Ovary (tissue), 9 donors: ENCODE measurements around the gene SEMA5B. TPM values are rescaled to one million over a fixed set of nuclear protein-coding genes. Genes with fewer than 3 reads are reported as not detected.

ENCODE experiments used
- DNase-seq, 5 donors: peaks; one replicate each; pipeline ENCODE4 v3.0.0-alpha.2; 2019 to 2020
- H3K27ac ChIP-seq, 2 donors: fragments of 200-600 bp; one replicate each; pipeline versions ENCODE4 v1.5.1 to v1.8.0; 2019 to 2022
- H3K27me3 ChIP-seq: fragments of 200-600 bp; one replicate; pipeline ENCODE4 v1.8.0; 2022
- H3K36me3 ChIP-seq: fragments of 200-600 bp; sonication (generic); one replicate; pipeline ENCODE4 v1.5.1; 2019
- H3K4me1 ChIP-seq: one replicate; pipeline ENCODE4 v1.8.1; 2013; ENCODE audit warnings: mild to moderate bottlenecking, moderate library complexity; ENCODE audit not compliant: insufficient read depth
- H3K4me3 ChIP-seq: fragments of 200-600 bp; sonication (generic); one replicate; pipeline ENCODE4 v1.5.1; 2017
- H3K9me3 ChIP-seq, 2 donors: fragments of 200-600 bp in 1 of 2; sonication (generic) in 1 of 2; one replicate each; pipeline versions ENCODE4 v1.5.1 to v1.8.1; 2013 to 2019; ENCODE audit warnings: mild to moderate bottlenecking in 1 of 2, moderate library complexity in 1 of 2
- EP300 ChIP-seq: sonication (generic); formaldehyde crosslinking; IDR thresholded peaks from one replicate; pipeline ENCODE4 v1.6.1; 2017; ENCODE audit warnings: antibody characterized with exemption
- POLR2A ChIP-seq: fragments of 450-650 bp; IDR thresholded peaks from one replicate; pipeline ENCODE4 v1.6.1; 2017; ENCODE audit warnings: antibody characterized with exemption, mild to moderate bottlenecking, moderate library complexity
- WGBS, 3 donors: extraction: QIAGEN DNeasy Blood & Tissue Kit in 1 of 3; methylation state at CpG; one replicate each; pipeline versions ENCODE4 v1.1.5 to v1.1.7; 2013 to 2017; 5-methylcytosine and 5-hydroxymethylcytosine counted together
- intact Hi-C, 4 donors: fragments of 100-400 bp; cut with DNase I; formaldehyde crosslinking; loops; one replicate each; pipeline versions ENCODE4 v1.11.0 to v1.15.1; 2022 to 2023
- polyA plus RNA-seq, 2 donors: library from polyadenylated mRNA; stranded (reverse); fragments of 200-250 nt in 1 of 2; fragments of 350-450 nt in 1 of 2; fragmentation: Illumina TruSeq in 1 of 2; extraction: RNeasy Lipid Tissue Mini Kit (QIAGEN cat#74804) in 1 of 2; gene quantifications; one replicate each; pipeline ENCODE4 v1.2.3, GENCODE V29; 2013 to 2014
- total RNA-seq, 7 donors: library from RNA; depleted of rRNA in 2 of 7; stranded (reverse); fragments of >200 nt in 2 of 7; fragmentation: NEBNext Ultra II Directional in 3 of 7; extraction: Animal tissue kit (Norgen Biotek cat#: 25700) in 3 of 7; gene quantifications; one replicate each; pipeline versions ENCODE4 v1.1.0 to v1.2.4, GENCODE V29; 2016 to 2023
- TF ChIP-seq, protein P1 (sequence below), 3 donors: fragments of 450-650 bp in 2 of 3; fragments of 200-600 bp in 1 of 3; IDR thresholded peaks; one replicate each; pipeline versions ENCODE4 v1.5.1 to v1.8.0; 2016 to 2022; ENCODE audit warnings: antibody characterized with exemption in 3 of 3, mild to moderate bottlenecking in 1 of 3
- donor health status: DM: no; HTN: no; CAD: no; lungs with moderate emphysema.
- donor health status: DM: no; HTN: no; CAD: no.
- donor health status: Bipolar disorder and iron deficiency.
- donor health status: DM: yes; HTN: yes; CAD: no.
- donor health status: DM: no; HTN: no; CAD: no.
- donor health status: DM: yes; HTN: yes; CAD: no.

SEMA5B gene
- total and polyA plus RNA-seq, 9 donors: 0.22 to 3.1 (median 1.3) TPM

DNA sequence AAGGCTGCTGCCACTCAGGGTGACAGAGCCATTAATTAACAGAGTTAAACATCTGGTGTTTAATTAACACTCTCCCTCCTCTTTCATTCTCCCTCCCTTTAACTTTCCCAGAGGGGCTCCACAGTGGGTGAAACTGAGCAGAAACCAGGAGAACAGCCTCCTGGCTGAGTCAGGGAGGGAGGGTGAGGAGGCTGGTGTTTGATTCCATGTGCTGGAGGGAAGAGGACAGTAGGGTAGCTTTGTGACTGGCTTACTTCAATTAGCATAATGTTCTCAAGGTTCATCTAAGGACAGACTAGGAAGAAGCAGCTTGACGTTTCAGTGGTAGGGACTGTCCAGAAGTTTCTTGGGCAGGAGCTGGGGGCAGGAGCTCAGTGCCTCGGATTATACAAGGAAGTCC is 62.8 kb downstream of the SEMA5B start:
- TF ChIP-seq POLR2A (no peak), EP300 (no peak)
- TF ChIP-seq, protein P1, sequence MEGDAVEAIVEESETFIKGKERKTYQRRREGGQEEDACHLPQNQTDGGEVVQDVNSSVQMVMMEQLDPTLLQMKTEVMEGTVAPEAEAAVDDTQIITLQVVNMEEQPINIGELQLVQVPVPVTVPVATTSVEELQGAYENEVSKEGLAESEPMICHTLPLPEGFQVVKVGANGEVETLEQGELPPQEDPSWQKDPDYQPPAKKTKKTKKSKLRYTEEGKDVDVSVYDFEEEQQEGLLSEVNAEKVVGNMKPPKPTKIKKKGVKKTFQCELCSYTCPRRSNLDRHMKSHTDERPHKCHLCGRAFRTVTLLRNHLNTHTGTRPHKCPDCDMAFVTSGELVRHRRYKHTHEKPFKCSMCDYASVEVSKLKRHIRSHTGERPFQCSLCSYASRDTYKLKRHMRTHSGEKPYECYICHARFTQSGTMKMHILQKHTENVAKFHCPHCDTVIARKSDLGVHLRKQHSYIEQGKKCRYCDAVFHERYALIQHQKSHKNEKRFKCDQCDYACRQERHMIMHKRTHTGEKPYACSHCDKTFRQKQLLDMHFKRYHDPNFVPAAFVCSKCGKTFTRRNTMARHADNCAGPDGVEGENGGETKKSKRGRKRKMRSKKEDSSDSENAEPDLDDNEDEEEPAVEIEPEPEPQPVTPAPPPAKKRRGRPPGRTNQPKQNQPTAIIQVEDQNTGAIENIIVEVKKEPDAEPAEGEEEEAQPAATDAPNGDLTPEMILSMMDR (IDR thresholded peaks at IDR 0.05): no peak
- Histone ChIP-seq H3K27ac (no peak overlapping the region), H3K27me3 (no peaks in the 10 kb centered on the region), H3K36me3 (no peaks in the 10 kb centered on the region), H3K4me1 (no peaks in the 10 kb centered on the region), H3K4me3 (no peak overlapping the region), H3K9me3 (no peaks in the 10 kb centered on the region)
- intact Hi-C loops: no loop called here
- 37 to 68% (median 38%) methylated on average over 2 of the region's 2 CpGs for WGBS, 3 donors
- no peak for DNase-seq

DNA sequence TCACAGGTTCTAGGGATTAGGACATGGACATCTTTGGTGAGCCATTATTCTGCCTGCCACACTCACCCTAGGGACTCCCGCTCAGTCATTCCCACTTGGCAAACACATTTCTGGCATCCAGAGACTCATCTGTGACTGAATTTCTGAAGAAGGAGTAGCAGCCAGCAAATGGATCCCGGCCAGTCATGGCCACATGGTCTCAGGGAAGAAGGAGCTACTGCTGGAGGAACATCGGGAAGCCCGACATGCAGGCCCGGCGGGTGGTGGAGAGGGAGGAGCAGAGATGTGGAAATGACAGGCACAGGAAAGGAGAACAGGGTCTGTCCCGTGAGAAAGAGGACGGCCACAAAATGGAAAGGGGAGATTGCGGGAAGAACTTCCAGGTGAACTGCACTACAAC is 65.4 kb downstream of the SEMA5B start:
- no peak for TF ChIP-seq EP300
- TF ChIP-seq, protein P1 (IDR thresholded peaks at IDR 0.05): no peak
- TF ChIP-seq POLR2A: no peak
- Histone ChIP-seq H3K9me3 (no peaks in the 10 kb centered on the region), H3K27ac (no peak overlapping the region), H3K27me3 (no peaks in the 10 kb centered on the region), H3K36me3 (no peaks in the 10 kb centered on the region), H3K4me3 (no peak overlapping the region), H3K4me1 (peaks cover 6% of the 10 kb centered on the region)
- intact Hi-C loops: no loop called here
- DNase-seq: no peak
- 78 to 87% (median 79%) methylated on average over 9 of the region's 9 CpGs for WGBS, 3 donors

DNA sequence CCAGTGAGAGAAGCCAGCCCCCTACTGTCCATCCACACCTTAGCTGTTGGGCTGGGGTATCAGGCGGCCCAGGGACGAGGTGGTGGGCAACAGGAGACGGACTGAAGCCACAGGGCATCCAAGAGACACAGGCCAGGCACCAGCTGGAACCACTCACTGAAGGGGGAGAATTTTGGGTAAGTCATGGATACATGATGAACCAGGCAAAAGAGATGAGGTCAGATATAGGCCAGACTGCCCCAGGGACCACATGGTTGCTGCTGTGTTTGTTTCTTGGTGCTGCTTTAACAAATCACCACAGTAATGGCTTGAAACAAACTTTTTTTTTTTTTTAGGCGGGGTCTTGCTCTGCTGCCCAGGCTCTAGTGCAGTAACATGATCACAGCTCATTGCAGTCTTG is 66.4 kb downstream of the SEMA5B start:
- H3K36me3 ChIP-seq: no peaks in the 10 kb centered on the region
- DNase-seq: no peak
- no peak overlapping the region for H3K4me3 ChIP-seq
- intact Hi-C loops: no loop called here
- no peaks in the 10 kb centered on the region for H3K27me3 ChIP-seq
- H3K27ac ChIP-seq: no peak overlapping the region
- TF ChIP-seq, protein P1 (IDR thresholded peaks at IDR 0.05): no peak
- TF ChIP-seq POLR2A (no peak), EP300 (no peak)
- 49 to 71% (median 52%) methylated on average over 4 of the region's 4 CpGs for WGBS, 3 donors
- H3K9me3 ChIP-seq: no peaks in the 10 kb centered on the region
- peaks cover 6% of the 10 kb centered on the region for H3K4me1 ChIP-seq

DNA sequence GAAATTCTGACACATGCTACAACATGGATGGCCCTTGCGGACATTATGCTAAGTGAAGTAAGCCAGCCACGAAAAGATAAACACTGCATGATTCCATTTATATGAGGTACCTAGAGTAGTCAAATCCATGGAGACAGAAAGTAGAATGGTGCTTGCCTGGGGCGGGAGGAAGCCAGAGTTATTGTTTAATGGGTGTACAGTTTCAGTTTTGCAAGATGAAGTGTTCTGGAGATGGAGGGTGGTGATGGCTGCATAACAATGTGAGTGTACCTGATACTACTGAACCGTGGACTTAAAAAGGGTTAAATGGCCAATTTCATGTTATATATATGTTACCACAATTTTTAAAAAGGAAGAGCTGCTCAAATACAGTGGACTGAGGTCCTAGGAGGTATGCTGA is 66.9 kb downstream of the SEMA5B start:
- peaks cover 6% of the 10 kb centered on the region for H3K4me1 ChIP-seq

More for the DNA sequence above, 66.9 kb downstream of the SEMA5B start:
- TF ChIP-seq, protein P1 (IDR thresholded peaks at IDR 0.05): no peak
- TF ChIP-seq POLR2A: no peak
- no peak for TF ChIP-seq EP300
- DNase-seq: no peak
- H3K4me3 ChIP-seq: no peak overlapping the region
- H3K36me3 ChIP-seq: no peaks in the 10 kb centered on the region
- H3K9me3 ChIP-seq: no peaks in the 10 kb centered on the region
- 91 to 97% (median 93%) methylated on average over 4 of the region's 4 CpGs for WGBS, 3 donors
- H3K27me3 ChIP-seq: no peaks in the 10 kb centered on the region
- intact Hi-C loops: no loop called here
- H3K27ac ChIP-seq: no peak overlapping the region
